Fibroblast of mammary gland (primary cell): ENCODE results near the gene HAT1.
A peak's percentile ranks its signal among the peaks of the same experiment; 100 is the strongest.

Source experiments
- DNase-seq: peaks from one replicate; pipeline ENCODE4 v3.0.0-alpha.2; 2010; ENCODE audit warnings: low read depth
- H3K4me3 ChIP-seq: 2 replicates; pipeline ENCODE4 v1.5.1; 2011; ENCODE audit warnings: low read depth, mild to moderate bottlenecking, low read length, moderate library complexity; ENCODE audit not compliant: control insufficient read depth
- CTCF ChIP-seq: conservative IDR thresholded peaks from 2 replicates; pipeline ENCODE4 v1.5.1; 2011; ENCODE audit warnings: low read depth, low read length, inconsistent platforms; ENCODE audit not compliant: control insufficient read depth, insufficient read depth

Gene HAT1

GRCh38 chr2:171999161-171999560 lies 76.9 kb downstream of the HAT1 start:
- no peak for TF ChIP-seq CTCF
- H3K4me3 ChIP-seq: peak overlapping the region; percentile 66
- peak; percentile 8 for DNase-seq

- peak; percentile 85 for DNase-seq
- no peak for TF ChIP-seq CTCF
- H3K4me3 ChIP-seq: peak within 1 kb of the TSS; percentile 96
Observed at GRCh38 chr2:171999604-172000469, 77.6 kb downstream of the HAT1 start, which contains the start of gene METAP1D. Gene METAP1D, plus strand, starts transcription at chr2:171999953. Its CDS starts 17 bp downstream, at chr2:171999970.

- H3K4me3 ChIP-seq: peak overlapping the region; percentile 96
- no peak for TF ChIP-seq CTCF
- DNase-seq: peak; percentile 30
Observed at GRCh38 chr2:172000696-172001361, 78.6 kb downstream of the HAT1 start.

- no peak for TF ChIP-seq CTCF
- no peak for DNase-seq
Observed at GRCh38 chr2:172007372-172007771, 85.1 kb downstream of the HAT1 start.

GRCh38 chr2:172009823-172010222 lies 87.6 kb downstream of the HAT1 start:
- no peak for DNase-seq
- H3K4me3 ChIP-seq: no peak overlapping the region
- TF ChIP-seq CTCF: no peak

More at GRCh38 chr2:172007372-172007771, 85.1 kb downstream of the HAT1 start:
- H3K4me3 ChIP-seq: no peak overlapping the region

- no peak for DNase-seq
- no peak overlapping the region for H3K4me3 ChIP-seq
- TF ChIP-seq CTCF: no peak
Observed at GRCh38 chr2:172011812-172012575, 89.7 kb downstream of the HAT1 start.
